PC-9 (cell line): ENCODE data around the gene ZSWIM8.

Source experiments
- CTCF ChIP-seq: fragments of 200-600 bp; sonication (generic); conservative IDR thresholded peaks from 2 replicates; pipeline ENCODE4 v1.6.1; 2017; ENCODE audit warnings: mixed run types, antibody characterized with exemption, mild to moderate bottlenecking, moderate library complexity
- EZH2 ChIP-seq: fragments of 200-600 bp; sonication (generic); IDR thresholded peaks from 2 replicates; pipeline ENCODE4 v1.8.0; 2017; ENCODE audit warnings: antibody characterized with exemption, low read depth

GRCh38 chr10:73756183-73756582, 29.2 kb upstream of the ZSWIM8 start:
- TF ChIP-seq CTCF (no peak), EZH2 (no peak)
